ENCODE data around the gene RAB15.
"Not testable (repeated sequence)": the region's sequence is repeated elsewhere in the genome, so short reads cannot be mapped to it uniquely, and the experiment has no call there.

RAB15 gene

GRCh38 chr14:64937171-64937820, 34.8 kb downstream of the RAB15 start:
- DNase-seq = peak in 1 of 14 donors; percentile 3

GRCh38 chr14:64935508-64935907, 36.6 kb downstream of the RAB15 start:
- DNase-seq = no peak

- no peak for DNase-seq
Measured at GRCh38 chr14:64934338-64934929, 37.7 kb downstream of the RAB15 start.

- DNase-seq = no peak
Measured at GRCh38 chr14:64932231-64932630, 39.9 kb downstream of the RAB15 start.

DNA sequence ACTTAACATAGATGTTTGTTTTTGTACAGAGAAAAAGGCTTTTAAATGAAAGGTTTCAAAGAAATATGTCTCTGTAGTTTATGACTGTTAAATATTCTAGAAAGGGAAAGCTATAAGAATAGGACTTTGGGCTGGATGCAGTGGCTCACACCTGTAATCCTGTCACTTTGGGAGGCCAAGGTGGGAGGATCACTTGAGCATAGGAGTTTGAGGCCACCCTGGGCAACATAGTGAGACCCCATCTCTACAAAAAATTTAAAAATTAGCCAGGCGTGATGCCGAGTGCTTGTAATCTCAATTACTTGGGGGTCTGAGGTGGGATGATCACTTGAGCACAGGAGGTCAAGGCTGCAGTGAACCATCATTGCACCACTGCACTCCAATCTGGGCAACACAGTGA, 41.0 kb downstream of the RAB15 start:
- DNase-seq = no peak

GRCh38 chr14:64930085-64930843, 41.9 kb downstream of the RAB15 start:
- DNase-seq = no peak

- DNase-seq = no peak
Measured at GRCh38 chr14:64929014-64929359, 43.1 kb downstream of the RAB15 start.

GRCh38 chr14:64928239-64929013, 43.7 kb downstream of the RAB15 start:
- no peak for DNase-seq

GRCh38 chr14:64927031-64927430, 45.1 kb downstream of the RAB15 start:
- DNase-seq = no peak

DNA sequence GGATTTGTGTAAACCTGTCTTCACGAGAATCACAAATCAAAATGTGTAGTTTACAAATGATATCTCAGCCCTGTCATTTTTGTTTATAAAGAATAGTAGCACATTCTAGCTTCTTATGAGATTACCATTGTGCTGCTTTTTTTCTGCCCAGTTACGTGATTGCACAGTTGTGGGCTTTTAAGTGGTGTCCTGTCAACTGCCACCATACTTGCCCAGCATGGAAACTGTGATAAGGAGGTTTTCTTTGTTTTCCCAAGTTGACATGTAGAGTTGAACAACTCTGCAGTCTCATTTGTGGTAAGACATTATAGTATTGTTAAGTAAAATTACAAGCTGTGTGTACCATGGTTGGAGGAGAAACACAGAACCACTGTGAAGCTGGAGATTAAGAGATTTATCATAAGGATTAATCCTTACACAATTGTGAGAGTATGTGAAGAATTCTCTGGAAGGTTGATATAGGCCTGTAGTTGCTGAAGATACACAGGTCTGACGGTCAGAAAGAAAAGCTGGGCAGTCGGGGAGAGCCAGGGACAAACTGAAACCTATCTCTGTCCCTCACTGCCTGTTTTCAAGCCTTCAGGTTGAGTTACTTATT, 45.6 kb downstream of the RAB15 start:
- DNase-seq = no peak

GRCh38 chr14:64923015-64923414, 49.1 kb downstream of the RAB15 start:
- DNase-seq = no peak

DNA sequence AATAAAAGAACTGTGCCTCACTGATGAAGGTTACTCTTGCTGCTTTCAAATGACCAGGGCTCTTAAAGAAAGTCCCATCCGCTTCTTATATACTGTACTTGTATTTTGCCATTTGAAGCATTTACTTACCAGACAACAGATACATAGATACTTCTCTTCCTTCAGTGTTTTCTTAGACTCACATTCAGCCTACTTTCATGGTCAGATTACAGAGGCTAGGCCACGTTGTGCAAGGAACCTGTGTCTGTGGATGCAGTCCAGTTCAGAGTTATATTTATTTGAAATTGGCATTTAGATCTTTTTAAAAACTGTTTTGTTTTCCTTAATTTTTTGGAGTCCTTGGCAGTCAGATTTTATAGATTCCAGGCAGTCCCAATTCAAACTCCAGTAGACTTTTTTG, 51.7 kb downstream of the RAB15 start:
- no peak for DNase-seq

DNA sequence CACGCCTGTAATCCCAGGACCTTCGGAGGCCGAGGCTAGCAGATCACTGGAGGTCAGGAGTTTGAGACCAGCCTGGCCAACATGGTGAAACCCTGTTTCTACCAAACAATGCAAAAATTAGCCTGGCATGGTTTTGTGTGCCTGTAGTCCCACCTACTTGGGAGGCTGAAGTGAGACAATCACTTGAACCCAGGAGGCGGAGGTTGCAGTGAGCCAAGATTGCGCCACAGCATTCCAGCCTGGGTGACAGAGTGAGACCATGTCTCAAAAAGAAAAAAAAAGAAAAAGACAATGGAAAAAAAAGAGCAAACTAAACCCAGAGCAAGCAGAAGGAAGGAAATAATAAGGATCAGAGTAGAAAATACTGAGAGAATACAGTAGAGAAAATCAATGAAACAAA, 52.5 kb downstream of the RAB15 start:
- no peak for DNase-seq

- DNase-seq = no peak
Measured at GRCh38 chr14:64919215-64919614, 52.9 kb downstream of the RAB15 start.

- DNase-seq = no peak
Measured at GRCh38 chr14:64918216-64918615, 53.9 kb downstream of the RAB15 start.

DNA sequence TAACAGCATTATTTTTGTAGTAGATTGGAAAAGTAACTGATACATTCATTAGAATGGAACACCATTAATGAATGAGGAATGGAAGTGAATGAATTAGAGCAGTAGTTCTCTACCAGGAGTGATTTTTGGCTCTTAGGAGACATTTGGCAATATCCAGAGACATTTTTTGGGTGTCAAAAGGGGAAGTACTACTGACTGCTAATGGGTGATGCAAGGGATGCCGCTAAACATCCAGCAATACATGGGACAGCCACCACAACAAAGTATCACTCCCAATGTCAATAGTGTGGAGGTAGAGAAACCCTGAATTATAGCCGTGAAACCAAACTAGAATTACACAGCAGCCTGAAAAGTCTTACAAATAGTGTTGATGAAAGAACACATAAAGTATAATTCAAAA, 56.3 kb downstream of the RAB15 start:
- no peak for DNase-seq

DNA sequence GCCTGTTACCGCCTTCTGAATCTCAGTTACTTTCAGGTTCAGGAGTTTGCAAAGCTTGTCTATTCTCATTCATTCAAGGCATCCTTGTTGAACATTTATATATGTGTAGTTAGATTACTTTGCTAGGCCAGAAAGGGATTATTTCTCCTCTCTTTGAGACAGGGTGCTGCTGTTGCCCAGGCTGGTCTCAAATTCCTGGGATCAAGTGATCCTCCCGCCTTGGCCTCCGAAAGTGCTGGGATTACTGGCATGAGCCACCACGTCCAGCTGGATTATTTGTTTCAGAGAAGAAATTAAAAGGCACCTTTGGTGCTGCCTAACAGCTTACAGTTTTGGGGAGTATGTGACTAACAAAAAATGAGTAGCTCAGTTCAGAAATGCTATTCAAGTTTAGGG, 57.1 kb downstream of the RAB15 start:
- no peak for DNase-seq

GRCh38 chr14:64914237-64915028, 57.7 kb downstream of the RAB15 start, which contains the start of gene CHURC1:
TSS of gene CHURC1 (plus strand) at chr14:64914455. CDS start at chr14:64914496, 41 bp downstream.
- peak; percentile 58 to 98 (median 90) for DNase-seq

GRCh38 chr14:64913477-64913876, 58.7 kb downstream of the RAB15 start:
- not testable (repeated sequence) for DNase-seq

DNA sequence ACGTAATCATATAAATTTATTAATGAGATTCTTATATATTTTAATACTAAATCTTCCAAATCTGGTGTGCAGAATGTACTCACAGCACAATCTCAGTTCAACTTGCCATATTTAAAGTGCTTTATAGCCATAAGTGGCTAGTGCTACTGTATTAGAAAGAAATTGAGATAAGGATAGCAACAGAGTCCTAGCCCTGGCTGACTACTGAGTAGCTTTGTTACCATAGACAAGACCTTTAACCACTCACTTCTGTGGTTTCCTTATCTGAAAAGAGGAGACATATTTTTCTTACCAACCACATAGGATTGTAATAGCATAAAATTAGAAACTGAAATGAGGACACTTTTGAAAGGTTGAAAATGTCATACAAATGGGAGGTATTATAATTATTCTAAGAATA, 59.9 kb downstream of the RAB15 start:
- no peak for DNase-seq

- DNase-seq = no peak
Measured at GRCh38 chr14:64910847-64911495, 61.2 kb downstream of the RAB15 start.

Measured in C1 segment of cervical spinal cord (tissue), 14 donors.